Middle frontal gyrus (tissue), 1 donor: ENCODE measurements around the gene APOBR.
"Not testable (repeated sequence)": the region's sequence is repeated elsewhere in the genome, so short reads cannot be mapped to it uniquely, and the experiment has no call there.

Experiments used
- DNase-seq: peaks from one replicate; pipeline ENCODE4 v3.0.0-alpha.2; 2015; ENCODE audit warnings: low spot score; ENCODE audit errors: extremely low spot score

Gene APOBR

DNA sequence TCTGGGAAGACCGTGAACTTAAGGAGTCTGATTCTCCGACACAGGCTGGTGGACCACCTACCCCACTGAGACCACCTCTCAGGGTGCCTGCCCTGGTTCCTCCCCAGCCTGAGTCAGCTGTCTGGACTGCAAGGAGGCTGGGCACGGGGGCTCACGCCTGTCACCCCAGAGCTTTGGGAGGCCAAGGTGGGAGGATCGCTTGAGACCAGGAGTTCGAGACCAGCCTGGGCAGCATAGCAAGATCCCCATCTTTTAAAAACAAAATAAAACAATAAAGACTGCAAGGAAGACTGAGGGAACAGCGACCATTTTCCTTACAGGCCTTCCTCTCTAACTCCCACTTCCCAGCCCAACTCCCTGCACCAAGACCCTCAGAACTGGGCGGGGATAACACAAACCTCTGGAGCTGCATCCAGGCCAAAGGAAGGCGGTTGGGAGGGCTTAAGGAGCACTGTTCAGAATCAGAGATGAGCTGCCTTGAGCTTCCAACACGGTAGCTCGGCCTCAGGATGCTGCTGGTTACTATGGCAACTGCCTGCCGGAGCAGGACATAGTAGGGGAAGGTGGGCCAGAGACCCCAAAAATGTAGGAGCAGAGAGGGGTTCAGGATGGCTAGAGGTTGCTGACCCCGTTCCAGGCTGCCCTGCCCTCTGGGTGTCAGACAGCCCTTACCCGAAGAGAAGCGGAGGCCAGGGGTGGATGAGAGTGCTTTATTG is 4.4 kb downstream of the APOBR start:
- DNase-seq = no peak

DNA sequence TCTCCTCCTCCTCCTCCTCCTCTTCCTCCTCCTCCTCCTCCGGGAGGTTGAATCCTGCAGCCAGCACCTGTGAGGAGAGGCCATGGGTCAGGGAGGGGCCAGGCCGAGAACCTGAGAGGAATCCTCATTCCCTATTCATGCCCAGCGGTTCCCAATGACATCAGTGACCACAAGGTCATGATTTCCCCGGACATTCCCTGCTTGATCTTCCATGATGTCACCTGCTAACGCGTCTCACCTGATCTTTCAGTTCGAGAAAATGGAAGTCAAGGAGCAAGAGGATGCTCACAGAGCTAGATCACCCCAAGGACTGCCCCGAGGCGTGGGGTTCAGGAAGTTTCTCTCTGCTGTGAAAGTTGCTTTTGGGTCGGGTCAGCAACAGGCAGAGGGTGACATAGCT is 5.4 kb downstream of the APOBR start:
- no peak for DNase-seq

DNA sequence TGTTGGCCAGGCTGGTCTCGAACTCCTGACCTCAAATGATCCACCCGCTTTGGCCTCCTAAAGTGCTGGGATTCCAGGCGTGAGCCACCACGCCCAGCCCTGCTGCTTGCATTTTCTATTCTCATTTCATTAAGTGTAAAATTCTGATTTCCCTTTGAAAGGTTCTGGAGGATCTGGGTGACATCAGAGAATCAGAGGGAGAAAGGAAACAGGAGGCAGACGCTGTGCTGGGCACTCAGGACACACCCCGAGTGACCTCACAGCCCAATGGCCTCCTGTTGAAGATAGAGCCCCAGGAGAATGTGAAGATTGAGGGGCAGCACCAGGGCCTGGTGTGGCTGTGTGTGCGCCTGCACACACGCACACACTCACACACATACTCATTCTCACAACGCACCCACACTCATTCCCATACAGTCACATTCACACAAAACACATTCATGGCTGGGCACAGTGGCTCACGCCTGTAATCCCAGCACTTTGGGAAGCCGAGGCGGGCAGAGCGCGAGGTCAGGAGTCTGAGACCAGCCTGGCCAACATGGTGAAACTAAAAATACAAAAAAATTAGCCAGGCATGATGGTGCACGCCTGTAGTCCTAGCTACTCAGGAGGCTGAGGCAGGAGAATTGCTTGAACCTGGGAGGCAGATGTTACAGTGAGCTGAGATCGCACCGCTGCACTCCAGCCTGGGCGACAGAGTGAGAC is 6.2 kb downstream of the APOBR start:
- not testable (repeated sequence) for DNase-seq

DNA sequence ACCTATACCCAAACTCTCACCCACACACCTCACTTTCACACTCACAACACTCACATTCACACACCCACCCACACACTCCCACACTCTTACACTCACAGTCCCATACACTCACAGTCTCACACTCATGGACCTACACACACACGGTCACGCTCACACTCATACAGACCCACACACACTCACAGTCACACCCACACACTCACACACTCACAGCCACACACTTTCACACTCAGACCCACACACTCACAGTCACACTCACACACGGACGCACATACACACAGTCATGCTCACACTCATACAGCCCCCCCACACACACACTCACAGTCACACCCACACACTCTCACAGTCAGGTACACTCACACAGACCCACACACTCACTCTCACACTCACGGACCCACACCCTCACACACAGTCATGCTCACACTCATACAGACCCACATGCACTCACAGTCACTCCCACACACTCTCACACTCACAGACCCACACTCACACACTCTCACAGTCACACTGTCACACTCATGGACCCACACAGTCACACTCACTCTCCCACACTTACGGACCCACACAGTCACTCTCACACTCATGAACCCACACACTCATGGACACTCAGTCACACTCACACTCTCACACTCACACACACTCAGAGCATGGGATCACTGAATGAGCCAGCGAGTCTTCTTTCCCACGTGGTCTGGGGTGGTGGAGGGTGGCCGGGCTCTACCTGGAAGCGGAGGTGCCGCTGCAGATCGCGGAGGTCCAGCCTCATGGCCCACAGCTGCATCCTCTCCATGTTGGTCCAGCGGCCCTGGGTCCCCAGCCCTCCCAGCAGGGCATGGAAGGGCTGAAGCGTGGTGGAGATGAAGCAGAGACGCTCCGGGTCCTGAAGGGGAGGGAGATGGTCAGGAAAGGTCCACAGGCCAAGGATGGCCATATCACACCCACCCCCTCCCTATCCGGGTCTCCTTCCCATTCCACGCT is 7.1 kb downstream of the APOBR start:
- DNase-seq = no peak

DNA sequence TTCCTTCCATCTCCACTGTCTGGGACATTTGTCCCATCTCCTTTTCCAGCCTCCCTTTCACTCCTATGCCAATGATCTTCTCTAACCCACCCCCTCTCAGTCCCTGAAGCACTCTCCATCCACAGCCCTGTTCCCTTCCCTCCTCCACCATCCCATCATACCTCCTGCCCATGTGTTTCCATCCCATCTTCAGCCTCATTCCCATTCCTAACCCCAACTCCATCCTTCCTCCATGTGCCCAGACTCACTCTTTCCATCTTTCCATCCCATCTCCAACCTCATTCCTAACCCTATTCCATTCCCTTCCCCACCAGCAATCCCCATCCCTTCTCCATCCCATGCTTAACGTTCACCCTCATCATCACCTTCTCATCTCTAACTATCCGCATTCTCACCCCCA is 7.8 kb downstream of the APOBR start:
- no peak for DNase-seq

DNA sequence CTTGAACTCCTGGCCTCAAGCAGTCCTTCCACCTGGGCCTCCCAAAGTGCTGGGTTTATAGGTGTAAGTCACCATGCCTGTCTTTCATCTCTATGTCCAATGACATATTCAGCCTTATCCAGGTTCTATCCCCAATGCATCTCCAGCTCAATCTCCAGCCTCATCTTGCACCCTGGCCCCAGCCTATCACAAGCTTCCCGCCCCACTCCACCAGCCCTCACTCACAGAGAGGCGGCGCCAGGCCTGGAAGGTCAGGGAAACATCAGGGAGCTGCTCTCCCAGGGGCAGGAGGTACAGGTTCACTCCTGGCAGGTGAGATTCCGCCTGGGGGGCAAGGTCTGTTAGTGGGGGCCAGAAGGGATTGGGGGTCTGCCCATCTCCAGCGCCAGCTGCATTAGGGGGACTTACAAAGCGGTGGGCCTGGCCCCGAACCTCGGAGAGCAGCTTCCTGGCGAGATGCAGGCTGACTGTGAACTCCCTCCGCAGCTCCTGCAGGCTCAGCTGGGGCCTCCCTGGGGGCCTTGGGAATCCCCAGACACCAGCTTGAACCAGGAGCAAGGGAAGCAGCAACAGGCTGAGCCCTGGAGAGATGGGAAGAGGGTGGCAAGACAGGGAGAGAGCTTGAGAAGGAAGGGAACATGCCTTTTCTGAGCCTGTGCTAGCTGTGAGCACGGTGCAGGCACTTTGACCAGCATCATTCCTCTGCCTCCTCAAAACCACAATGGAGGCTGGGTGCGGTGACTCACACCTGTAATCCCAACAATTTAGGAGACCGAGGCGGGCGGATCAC is 9.2 kb downstream of the APOBR start:
- no peak for DNase-seq

DNA sequence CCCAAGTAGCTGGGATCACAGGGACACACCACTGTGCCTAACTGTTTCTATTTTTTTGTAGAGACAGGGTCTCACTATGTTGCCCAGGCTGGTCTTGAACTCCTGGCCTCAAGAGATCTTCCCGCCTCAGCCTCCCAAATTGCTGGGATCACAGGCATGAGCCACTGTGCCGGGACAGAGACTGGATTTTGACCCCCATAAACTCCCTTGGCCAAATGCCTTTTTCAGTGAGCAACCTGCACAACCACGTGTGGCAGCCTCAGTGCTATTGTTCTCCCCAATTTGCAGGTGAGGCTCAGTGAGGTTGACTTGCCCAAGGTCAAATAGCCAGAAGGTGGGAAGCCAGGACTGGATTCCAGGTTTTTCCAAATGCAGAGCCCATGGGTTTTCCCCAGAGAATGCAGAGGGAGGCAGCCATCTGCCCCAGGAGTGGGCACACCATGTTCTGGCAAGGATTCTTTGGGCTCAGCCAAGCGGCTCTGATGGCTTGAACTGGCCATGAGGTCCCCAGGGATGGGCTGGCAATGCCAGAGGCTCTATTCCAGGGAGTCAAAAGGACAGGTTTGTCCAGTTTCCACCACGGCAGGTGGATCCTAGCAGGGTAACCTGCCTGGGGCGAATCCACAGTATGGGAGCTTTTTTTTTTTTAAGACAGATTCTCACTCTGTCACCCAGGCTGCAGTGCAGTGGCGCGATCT is 10.4 kb downstream of the APOBR start:
- no peak for DNase-seq

DNA sequence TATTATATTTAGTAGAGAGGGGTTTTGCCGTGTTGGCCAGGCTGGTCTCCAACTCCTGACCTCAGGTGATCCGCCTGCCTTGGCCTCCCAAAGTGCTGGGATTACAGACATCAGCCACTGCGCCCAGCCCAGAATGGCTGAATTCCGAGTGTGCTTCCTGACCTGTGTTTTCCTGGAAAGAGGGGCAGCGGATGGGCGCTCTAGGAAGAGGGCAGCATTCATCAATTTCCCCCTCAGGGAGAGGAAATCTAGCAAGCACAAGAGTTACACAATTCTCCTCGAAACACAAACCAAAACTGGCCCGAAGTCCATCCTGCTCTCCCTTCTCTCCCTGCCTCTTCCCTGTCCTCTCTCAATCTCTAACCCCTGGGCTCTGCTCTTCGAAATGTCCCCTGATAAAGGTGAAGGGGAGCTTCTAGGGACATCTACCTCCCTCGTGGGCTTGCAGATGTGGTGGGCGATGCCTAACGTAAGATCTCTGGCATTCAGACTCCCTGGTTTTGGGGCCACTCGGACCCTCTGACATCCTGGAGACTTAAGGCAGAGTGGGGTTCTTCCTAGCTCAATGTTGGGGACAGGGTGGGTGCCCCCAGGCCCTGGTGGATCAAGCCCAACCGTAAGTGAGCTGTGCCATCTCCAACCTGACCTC is 11.2 kb downstream of the APOBR start:
- no peak for DNase-seq

DNA sequence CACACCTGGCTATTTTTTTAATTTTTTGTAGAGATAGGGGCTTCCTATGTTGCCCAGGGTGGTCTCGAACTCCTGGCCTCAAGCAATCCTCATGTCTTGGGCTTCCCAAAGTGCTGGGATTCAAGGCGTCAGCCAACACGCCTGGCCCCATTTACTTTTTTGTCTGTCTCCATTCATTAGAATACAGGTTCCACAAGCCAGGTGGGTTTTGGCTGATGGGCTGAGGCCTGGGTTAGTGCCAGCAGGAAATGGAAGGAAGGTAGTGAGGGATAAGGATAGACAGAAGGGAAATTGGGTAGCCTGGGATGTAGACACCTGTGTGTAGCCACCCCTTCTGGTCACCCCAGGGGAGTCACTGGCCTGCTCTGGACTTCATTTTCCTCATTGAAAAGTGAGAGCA is 16.6 kb downstream of the APOBR start:
- DNase-seq = no peak

DNA sequence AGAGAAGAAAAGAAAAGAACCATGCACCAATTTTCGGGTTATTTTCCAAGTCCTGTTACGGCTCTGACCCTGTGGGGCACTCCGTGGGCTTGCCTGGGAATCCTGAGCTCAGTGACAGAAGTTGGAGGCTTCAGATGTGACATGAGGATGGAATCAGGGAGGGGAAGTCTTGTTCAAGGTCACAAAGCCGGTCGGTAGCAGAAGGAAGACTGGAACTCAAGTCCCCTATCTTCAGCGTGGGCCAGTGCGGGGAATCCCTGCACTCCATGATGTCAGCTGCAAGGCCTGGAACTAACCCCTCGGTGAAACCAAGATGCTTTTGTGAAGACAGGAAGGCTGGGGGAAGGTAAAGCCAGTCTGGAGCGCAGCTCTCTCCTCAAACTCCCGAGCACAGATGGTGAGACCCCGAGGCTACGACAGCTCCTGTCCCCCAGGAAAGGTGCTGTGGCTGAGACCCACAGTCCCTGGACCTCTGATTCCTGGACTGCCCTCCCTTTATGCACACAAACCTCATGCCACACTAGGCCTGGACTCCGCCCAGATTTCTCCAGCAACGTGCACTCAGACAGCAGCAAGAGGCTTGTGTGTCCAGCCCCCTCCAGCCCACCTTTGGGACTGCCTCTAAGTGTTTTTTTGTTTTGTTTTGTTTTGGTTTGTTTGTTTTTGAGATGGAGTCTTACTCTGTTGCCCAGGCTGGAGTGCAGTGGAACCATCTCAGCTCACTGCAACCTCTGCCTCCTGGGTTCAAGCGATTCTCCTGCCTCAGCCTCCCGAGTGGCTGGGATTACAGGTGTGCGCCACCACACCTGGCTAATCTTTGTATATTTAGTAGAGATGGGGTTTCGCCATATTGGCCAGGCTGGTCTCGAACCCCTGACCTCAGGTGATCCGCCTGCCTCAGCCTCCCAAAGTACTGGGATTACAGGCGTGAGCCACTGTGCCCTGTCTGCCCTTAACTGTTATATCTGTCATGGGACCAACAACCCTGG is 17.7 kb downstream of the APOBR start:
- no peak for DNase-seq

DNA sequence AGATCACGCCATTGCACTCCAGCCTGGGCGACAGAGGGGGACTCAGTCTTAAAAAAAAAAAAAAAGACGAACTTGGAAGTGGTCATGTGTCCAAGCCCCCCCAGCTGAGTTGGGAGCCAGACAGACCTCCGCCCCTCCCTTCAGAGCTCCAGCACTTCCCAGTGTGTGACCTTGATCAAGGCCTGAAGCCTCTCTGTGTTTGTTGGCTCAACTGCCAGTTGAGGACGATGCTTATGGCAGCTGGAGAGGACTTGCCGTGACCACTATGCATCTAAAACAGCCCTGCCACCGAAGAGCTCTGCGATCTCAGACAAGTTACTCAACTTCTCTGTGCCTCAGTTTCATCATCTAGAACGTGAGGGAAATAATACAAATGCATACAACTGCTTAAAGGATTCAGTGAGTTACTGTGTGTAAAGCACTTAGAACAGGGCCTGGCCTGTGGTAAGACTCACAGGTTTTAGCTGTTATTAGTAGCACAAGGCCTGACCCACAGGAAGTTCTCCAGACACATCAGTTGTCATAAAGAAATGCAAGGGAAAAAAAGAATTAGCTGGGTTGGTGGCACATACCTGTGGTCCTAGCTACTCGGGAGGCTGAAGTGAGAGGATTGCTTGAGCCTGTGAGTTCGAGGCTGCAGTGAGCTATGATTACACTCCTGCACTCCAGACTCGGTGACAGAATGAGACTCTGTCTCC is 19.2 kb downstream of the APOBR start:
- DNase-seq = no peak

DNA sequence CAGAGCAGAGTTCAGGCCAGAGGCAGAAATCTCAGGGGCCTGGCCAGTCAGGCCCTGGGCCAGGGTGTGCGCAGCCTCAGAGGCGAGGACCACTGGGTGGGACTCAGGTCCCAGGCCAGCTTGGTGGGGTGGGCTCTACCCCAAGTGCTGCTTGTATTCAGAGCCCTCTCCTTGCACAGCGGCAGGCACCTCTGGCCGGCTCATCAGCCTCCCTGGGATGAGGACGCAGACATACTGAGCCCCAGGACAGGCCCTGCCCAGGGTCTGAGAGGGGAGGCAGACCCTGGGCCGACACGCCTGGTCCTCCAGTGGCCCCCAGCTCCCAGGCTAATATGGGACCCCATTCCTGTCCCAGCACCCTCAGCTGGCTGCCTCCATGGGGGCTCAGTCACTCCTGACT is 19.8 kb downstream of the APOBR start:
- no peak for DNase-seq

DNA sequence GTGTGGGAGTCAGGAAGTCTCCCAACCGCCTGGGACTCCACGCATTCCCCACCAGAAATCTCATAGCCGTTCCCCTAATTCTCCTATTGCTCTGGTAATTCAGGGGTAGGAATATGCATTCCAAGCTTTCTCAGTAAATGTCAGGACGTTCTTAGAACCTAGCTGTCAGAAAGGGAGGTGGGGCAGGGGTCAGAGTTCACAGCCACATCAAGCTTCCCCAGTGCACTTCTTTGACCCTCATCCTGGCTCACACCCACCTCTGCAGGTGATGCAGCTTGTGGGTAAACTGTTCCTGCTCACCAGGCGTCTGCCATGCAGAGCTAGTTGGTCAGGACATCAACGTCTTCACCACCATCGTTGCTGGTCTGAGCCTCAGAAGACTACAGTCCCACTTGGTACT is 26.2 kb downstream of the APOBR start:
- DNase-seq = no peak

DNA sequence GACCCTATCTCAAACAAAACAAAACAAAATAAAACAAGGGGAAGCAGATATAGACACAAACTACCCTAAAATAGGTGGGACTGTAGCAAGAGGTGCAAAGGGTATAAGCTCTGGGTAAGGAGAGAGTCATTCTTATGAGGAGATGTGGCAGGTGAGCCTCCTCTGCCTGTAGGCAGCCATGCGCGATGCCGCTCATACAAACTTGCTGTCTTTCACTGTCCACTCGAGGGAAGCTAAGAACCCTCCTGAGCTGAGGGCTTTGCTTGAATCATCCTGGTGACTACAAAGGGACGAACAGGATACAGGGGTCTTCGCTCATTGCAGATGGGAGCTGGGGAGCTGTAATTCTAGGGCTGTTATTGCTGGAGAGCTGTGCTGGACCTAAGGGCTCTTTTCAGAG is 27.0 kb downstream of the APOBR start:
- DNase-seq = no peak

DNA sequence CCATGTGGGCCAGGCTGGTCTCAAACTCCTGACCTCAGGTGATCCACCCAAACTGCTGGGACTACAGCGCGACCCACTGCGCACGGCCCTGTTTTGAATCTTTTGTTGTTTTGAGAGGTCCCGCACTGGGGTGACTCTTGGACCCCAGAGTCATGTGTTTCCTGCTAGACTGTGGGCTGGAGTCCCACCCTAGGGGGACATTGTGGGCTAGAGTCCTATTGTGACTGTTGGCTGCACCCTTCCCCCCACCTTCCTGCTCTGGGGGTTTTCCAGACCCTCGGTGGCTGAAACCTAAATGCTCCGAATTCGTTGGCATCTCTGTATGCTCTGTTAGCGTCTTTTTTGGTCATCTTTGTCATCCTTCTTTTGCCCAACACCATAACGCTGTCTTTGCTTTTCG is 28.3 kb downstream of the APOBR start:
- DNase-seq = no peak

DNA sequence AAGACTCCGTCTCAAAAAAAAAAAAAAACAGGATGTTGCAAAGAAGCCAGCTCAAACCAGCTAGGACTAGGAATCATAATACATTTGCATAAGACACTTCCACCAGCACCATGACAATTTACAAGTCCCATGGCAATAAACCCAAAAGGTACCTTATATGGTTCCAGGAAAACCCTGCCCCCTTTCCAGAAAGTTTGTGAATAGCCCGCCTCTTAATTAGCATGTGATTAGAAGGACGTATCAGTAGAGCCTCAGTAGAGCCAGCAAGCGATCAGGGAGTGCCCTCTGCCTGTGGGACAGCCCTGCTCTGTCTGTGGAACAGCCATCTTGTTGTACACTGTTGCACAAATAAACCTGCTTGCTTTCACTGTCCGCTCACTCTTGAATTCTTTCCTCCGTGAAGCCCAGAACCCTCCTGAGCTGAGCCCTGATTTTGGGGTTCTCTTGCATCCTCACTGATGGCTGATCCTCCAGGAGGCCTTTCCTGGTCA is 30.3 kb downstream of the APOBR start:
- no peak for DNase-seq

DNA sequence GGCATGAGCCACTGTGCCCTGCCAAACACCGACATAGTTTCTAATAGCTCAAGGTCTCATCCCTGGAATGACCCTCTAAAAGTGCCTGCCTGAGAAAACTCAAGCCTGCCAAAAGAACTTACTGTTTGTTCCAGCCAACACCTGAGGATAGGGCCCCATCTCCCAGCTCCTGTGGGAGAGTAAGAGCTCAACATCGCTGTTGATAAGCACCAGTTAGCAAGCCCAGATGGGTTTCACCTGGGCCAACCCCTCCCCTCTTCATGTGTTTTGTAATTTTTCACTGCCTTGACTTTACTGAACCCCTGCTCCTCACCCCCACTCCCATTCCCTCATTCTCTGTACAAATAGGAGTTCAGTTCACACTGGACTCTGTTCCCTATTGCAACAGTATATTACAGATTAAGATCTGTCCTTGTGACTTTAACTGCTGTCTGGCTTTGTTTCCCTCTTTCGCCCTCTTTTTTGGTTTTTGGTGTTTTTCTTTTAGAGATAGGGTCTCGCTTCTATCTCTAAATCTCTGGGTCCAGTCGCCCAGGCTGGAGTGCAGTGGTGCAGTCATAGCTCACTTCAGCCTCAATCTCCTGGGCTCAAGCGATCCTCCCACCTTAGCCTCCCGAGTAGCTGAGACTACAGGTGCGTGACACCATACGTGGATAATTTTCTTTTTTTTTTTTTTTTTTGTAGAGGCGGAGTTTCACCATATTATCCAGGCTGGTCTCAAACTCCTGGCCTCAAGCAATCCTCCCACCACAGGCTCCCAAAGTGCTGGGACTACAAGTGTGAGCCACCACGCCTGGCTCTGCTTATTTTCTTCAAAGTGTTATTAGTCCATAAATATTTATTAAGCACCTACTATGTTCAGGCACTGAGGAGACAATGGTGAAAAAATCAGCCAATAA is 32.0 kb downstream of the APOBR start:
- no peak for DNase-seq
